Epithelial cell of esophagus (primary cell): Measurements from ENCODE around the gene ONECUT1.

Source experiments
- DNase-seq: peaks from one replicate; pipeline ENCODE4 v3.0.0; 2010; ENCODE audit warnings: low read depth
- H3K4me3 ChIP-seq: 2 replicates; pipeline ENCODE4 v1.5.1; 2011; ENCODE audit warnings: mild to moderate bottlenecking, low read length, control low read depth
- TF ChIP-seq, protein P1 (sequence below): IDR thresholded peaks from 2 replicates; pipeline ENCODE4 v1.5.1; 2011; ENCODE audit warnings: low read depth, mild to moderate bottlenecking, low read length, control low read depth, inconsistent platforms; ENCODE audit not compliant: insufficient read depth; ENCODE audit errors: missing control alignments

The ONECUT1 gene

DNA sequence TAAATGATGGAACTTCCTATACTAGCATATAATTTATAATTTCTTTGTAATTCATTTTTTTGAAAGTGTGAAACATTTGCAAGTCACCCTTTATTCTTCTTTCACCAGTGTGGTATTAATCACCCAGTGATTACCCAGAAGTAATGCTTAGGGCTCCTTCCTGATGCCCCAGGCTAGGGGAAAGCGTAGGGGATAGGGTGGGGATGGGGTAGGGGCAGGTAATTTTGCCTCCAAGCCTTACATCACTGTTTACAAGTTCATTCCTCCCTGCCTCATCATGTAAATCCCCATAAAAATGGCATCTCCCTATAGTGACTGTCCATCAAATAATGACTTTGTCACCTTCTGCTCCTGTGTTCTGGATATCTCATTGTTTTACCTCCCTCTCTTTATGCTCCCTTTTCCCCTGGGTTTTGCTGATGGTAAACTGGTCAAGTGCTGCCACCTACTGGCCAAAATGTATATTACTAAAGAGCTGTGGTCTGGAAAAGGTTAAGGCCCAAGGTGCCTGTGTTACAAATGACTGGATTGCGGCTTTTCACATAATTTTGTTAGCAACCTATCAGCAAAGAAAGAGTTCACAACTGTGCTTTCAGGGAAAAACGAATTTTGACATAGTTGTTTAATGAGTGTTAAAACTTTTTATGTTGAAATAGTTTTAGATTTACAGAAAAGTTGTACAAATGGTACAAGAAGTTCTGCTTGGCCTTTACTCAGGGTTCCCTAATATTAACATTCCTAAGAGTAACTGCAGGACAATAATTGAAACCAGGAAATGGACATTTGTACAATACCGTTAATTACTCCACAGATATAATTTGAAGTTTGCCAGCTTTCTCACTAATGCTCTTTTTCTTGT lies 54.7 kb downstream of the ONECUT1 start:
- TF ChIP-seq, protein P1, sequence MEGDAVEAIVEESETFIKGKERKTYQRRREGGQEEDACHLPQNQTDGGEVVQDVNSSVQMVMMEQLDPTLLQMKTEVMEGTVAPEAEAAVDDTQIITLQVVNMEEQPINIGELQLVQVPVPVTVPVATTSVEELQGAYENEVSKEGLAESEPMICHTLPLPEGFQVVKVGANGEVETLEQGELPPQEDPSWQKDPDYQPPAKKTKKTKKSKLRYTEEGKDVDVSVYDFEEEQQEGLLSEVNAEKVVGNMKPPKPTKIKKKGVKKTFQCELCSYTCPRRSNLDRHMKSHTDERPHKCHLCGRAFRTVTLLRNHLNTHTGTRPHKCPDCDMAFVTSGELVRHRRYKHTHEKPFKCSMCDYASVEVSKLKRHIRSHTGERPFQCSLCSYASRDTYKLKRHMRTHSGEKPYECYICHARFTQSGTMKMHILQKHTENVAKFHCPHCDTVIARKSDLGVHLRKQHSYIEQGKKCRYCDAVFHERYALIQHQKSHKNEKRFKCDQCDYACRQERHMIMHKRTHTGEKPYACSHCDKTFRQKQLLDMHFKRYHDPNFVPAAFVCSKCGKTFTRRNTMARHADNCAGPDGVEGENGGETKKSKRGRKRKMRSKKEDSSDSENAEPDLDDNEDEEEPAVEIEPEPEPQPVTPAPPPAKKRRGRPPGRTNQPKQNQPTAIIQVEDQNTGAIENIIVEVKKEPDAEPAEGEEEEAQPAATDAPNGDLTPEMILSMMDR: peak; percentile 71
- H3K4me3 ChIP-seq: no peak overlapping the region
- peak; percentile 79 for DNase-seq

DNA sequence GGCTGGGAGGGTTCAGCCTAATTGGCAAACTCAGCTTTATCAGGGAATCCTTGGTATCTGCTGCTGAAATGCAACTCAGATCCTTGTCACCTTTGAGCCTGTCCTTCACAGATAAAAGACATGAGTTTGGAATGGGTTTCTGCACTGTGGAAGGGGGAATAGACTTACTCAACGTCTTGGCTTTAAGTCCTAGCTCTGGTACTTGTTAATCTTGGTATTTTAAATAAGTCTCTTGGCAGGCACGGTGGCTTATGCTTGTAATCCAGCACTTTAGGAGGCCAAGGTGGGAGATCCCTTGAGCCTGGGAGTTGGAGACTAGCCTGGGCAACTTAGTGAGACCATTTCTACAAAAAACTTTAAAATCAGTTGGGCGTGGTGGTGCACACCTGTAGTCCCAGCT lies 55.8 kb downstream of the ONECUT1 start:
- TF ChIP-seq, protein P1: no peak
- no peak overlapping the region for H3K4me3 ChIP-seq
- no peak for DNase-seq

DNA sequence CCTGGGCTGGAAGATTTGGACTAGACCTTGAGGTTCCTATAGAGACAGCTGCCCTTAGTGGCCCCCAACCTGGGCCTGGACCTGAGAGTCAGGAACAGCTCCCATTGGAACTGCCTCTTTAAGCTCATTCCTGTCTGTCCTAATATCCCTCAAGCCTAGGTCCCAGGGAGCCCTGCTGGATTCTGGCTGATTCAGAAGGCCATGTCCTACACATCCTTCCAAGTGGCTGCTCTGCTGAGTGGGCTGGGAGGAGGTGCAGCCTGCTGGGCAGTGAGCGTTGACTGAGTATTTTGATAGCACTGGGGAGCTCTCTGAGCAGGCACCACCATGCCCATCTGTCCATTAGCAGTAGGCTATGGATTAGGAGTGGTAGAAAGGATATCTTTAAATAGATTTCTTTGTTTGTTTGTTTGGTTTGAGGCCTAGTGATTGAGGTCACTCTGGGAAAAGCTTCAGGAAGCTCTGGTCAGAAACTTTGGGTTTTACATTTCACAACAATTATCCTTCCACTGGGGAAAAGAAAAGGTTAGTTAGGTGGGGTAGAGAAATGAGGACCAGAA lies 56.4 kb downstream of the ONECUT1 start:
- TF ChIP-seq, protein P1: no peak
- no peak for DNase-seq
- no peak overlapping the region for H3K4me3 ChIP-seq

DNA sequence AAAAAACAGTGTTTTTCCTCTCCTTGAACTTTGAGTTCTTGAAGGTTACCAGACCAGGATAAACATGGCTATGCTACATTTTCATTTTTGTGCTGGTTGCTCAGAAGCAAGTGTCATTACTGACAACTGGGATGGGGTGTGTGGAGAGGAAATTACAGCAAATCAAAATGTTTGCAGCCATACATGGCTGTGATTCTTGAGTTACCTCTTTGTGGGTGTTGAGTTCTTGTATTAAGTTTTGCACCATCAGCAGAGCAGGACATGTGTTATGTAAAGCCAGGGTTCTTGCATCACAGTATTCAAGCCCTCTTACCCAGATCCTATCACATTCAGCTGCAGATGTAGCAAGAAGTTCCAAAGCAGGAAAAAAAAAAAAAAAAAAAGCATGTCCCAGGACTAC lies 57.0 kb downstream of the ONECUT1 start:
- TF ChIP-seq, protein P1: no peak

DNA sequence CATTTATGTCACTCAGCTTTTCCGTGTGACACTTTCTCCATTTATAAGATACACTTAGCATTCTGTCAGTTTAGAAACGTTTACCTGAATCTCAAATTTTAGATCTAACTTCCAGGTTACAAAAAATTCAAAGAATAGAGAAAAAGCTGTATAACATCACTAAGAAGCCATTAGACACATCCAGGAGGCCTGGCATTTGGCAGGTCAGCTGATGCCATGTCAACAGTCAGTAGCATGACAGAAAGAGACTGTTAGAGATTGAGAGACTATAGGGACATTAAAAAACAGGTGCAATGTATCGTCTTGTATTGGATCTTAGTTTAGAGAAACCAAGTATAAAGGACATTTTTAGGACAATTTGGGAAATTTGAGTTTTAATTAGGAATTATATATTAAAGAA lies 57.6 kb downstream of the ONECUT1 start:
- no peak for DNase-seq
- TF ChIP-seq, protein P1: no peak
- H3K4me3 ChIP-seq: no peak overlapping the region

More for the DNA sequence above, 57.0 kb downstream of the ONECUT1 start:
- H3K4me3 ChIP-seq: no peak overlapping the region
- peak; percentile 25 for DNase-seq

DNA sequence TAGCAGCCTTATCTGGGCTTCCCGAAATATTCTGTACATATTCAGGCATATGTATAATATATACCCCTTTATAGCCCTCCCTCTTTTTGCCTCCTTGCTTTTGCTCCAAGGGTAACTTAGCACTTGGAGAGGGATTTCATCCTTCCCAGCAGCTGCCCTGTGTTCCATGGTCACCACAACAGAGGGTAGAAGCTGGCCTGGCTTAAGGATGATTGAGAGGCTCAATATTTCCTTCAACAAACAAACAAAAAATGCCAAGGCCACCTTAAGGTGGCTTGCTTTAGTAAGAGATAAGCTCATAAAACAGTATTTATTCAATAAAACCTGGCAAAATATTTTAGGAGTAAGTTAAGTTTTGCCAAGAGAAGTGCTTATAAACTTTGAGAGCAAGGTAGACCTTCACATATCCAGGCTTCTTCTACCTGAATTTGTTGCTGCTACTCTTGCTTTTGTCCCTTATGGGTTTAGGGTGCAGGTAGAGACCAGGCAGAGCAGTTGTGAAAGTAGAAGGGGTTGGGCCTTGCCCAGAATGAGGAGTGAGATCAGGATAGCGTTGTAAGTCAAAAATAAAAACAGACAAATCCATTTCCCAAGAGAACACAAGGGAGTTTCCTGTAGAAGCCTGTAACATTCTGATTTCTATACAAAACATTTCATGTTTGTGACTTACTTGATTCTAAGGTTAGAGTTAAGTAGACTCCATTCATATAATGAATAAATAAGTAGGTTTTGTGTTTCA lies 58.2 kb downstream of the ONECUT1 start:
- TF ChIP-seq, protein P1: no peak
- DNase-seq: no peak
- H3K4me3 ChIP-seq: no peak overlapping the region
